Hematopoietic multipotent progenitor cell treated with erythropoietin and hydrocortisone succinate and interleukin-3 and kit ligand, for 4 days (in vitro differentiated cells): Measurements from ENCODE around the gene PHLPP2.
A peak's percentile ranks its signal among the peaks of the same experiment; 100 is the strongest.

Source experiments
- DNase-seq: peaks from one replicate; pipeline ENCODE4 v3.0.0-alpha.2; 2015

Gene PHLPP2

GRCh38 chr16:71724320-71724751 is at the start of gene PHLPP2:
TSS of gene PHLPP2 (minus strand) at chr16:71724701. CDS start at chr16:71714795, 9,906 bp downstream.
- DNase-seq = no peak

GRCh38 chr16:71771571-71771970 is 47.1 kb upstream of the PHLPP2 start:
- peak; percentile 8 for DNase-seq

GRCh38 chr16:71769222-71769621 is 44.7 kb upstream of the PHLPP2 start:
- DNase-seq = no peak

GRCh38 chr16:71767060-71767900 is 42.8 kb upstream of the PHLPP2 start:
- no peak for DNase-seq

GRCh38 chr16:71762186-71762585 is 37.7 kb upstream of the PHLPP2 start:
- no peak for DNase-seq

- DNase-seq = no peak
These were observed 36.6 kb upstream of the PHLPP2 start for GRCh38 chr16:71761097-71761496.

- DNase-seq = no peak
These were observed 33.8 kb upstream of the PHLPP2 start for GRCh38 chr16:71758293-71758760.

- DNase-seq = no peak
These were observed 30.2 kb upstream of the PHLPP2 start for GRCh38 chr16:71754652-71755051.

- no peak for DNase-seq
These were observed 29.6 kb upstream of the PHLPP2 start for GRCh38 chr16:71754108-71754507.

GRCh38 chr16:71748226-71748625 is 23.7 kb upstream of the PHLPP2 start:
- no peak for DNase-seq

- DNase-seq = peak; percentile 82
These were observed 22.0 kb upstream of the PHLPP2 start for GRCh38 chr16:71746442-71747046.

- no peak for DNase-seq
These were observed 14.4 kb upstream of the PHLPP2 start for GRCh38 chr16:71738855-71739254.

- no peak for DNase-seq
These were observed 13.0 kb upstream of the PHLPP2 start for GRCh38 chr16:71737501-71737900.

- DNase-seq = no peak
These were observed 10.0 kb upstream of the PHLPP2 start for GRCh38 chr16:71734511-71734910.

- DNase-seq = no peak
These were observed 8.1 kb upstream of the PHLPP2 start for GRCh38 chr16:71732587-71732986.

- peak; percentile 93 for DNase-seq
These were observed 3.2 kb upstream of the PHLPP2 start for GRCh38 chr16:71727551-71728324.

- DNase-seq = peak; percentile 72
These were observed 2.2 kb upstream of the PHLPP2 start for GRCh38 chr16:71726476-71727315.

GRCh38 chr16:71723537-71724319 is 773 bp downstream of the PHLPP2 start:
- peak; percentile 82 for DNase-seq

GRCh38 chr16:71722801-71723536 is 1.5 kb downstream of the PHLPP2 start:
- peak; percentile 75 for DNase-seq

- no peak for DNase-seq
These were observed 3.3 kb downstream of the PHLPP2 start for GRCh38 chr16:71721066-71721740.
